Effector memory CD8-positive, alpha-beta T cell (primary cell): Measurements from ENCODE around the gene ANO10.

Source experiments
- ATAC-seq: fragments of 150-1000 bp; cut with Tn5 transposase; replicated peaks from 2 replicates; pipeline ENCODE4 v1.10.0; 2021; ENCODE audit warnings: mild to moderate bottlenecking, moderate library complexity
- DNase-seq, 3 experiments: peaks; one replicate each; pipeline ENCODE4 v3.0.0; 2021
- H3K27ac Mint-ChIP-seq, 2 donors: one replicate each; pipeline ENCODE4 v1.8.0; 2022; ENCODE audit warnings: mild to moderate bottlenecking in 2 of 2, mixed read lengths in 2 of 2, moderate library complexity in 2 of 2
- H3K27me3 Mint-ChIP-seq, 2 donors: one replicate each; pipeline ENCODE4 v1.8.0; 2022; ENCODE audit warnings: mixed read lengths in 2 of 2
- H3K36me3 Mint-ChIP-seq: one replicate; pipeline ENCODE4 v1.8.0; 2022; ENCODE audit warnings: mild to moderate bottlenecking, moderate library complexity, mixed read lengths; ENCODE audit not compliant: insufficient read depth
- H3K4me1 Mint-ChIP-seq, 2 donors: one replicate each; pipeline ENCODE4 v1.8.0; 2022; ENCODE audit warnings: low read depth in 2 of 2, mixed read lengths in 2 of 2
- H3K4me3 Mint-ChIP-seq, 2 donors: one replicate each; pipeline ENCODE4 v1.8.0; 2022; ENCODE audit warnings: mild to moderate bottlenecking in 2 of 2, mixed read lengths in 2 of 2, moderate library complexity in 2 of 2
- H3K9me3 Mint-ChIP-seq, 2 donors: one replicate each; pipeline ENCODE4 v1.8.0; 2022; ENCODE audit warnings: mixed read lengths in 2 of 2

ANO10 gene

DNA sequence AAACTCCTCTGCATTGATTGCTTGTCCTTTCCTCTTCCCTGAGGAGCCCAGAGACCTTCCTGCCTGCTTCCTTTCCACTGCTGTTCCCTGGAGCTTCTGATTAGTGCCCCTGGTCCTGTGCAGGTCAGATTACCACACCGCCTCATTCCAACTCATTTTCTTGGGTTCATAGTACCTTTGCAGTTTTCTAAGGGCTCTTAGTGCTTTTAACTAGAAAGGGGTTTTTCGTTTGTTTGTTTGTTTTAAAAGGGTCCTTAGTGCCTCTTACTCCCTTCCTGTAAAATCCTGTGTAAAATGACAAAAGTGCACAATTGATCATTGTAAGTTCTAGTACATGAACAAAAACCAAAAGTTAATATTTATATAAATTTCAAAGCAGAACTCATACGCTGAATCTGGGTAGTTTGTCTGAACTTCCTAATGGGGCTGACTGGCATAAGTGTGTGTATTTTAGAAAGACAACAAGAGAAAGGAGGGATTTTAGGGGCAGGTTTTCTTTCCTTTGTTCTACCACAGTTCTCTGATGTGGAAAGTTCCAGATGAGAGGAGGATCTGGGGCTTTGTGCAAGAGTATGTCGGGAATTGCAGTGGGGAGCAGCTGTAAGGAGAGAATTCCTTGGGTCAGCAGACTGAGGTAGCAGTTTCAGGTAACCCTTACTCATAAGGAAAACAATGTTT, 304.9 kb downstream of the ANO10 start:
- H3K4me3 Mint-ChIP-seq = peak overlapping the region; percentile 5 to 15
- H3K4me1 Mint-ChIP-seq = peaks cover 40 to 68% of the 10 kb centered on the region in 2 donors
- peak overlapping the region; percentile 67 to 87 for H3K27ac Mint-ChIP-seq
- ATAC-seq = no peak
- no peaks in the 10 kb centered on the region for H3K27me3 Mint-ChIP-seq
- peaks cover 40% of the 10 kb centered on the region for H3K36me3 Mint-ChIP-seq
- no peaks in the 10 kb centered on the region for H3K9me3 Mint-ChIP-seq
- no peak for DNase-seq
